Suprapubic skin (tissue), 4 donors: ENCODE measurements around the gene RAPGEF6. TPM values are rescaled to one million over a fixed set of nuclear protein-coding genes. Genes with fewer than 3 reads are reported as not detected.

Experiments
- DNase-seq, 2 donors: peaks; one replicate each; pipeline ENCODE4 v3.0.0-alpha.2; 2019; ENCODE audit warnings: low spot score in 2 of 2
- H3K27ac ChIP-seq: fragments of 200-600 bp; sonication (generic); one replicate; pipeline ENCODE4 v1.5.1; 2019
- H3K27me3 ChIP-seq: fragments of 200-600 bp; sonication (generic); one replicate; pipeline ENCODE4 v1.5.1; 2019
- H3K36me3 ChIP-seq: fragments of 200-600 bp; sonication (generic); one replicate; pipeline ENCODE4 v1.5.1; 2019
- H3K4me1 ChIP-seq: fragments of 200-600 bp; sonication (generic); one replicate; pipeline ENCODE4 v1.5.1; 2019
- H3K4me3 ChIP-seq: fragments of 200-600 bp; sonication (generic); one replicate; pipeline ENCODE4 v1.5.1; 2019; ENCODE audit warnings: mild to moderate bottlenecking
- H3K9me3 ChIP-seq: fragments of 200-600 bp; sonication (generic); one replicate; pipeline ENCODE4 v1.5.1; 2019
- CTCF ChIP-seq, 2 donors: fragments of 200-600 bp in 1 of 2; fragments of 450-650 bp in 1 of 2; sonication (generic) in 1 of 2; IDR thresholded peaks; one replicate each; pipeline ENCODE4 v1.5.1; 2016 to 2019; ENCODE audit warnings: antibody characterized with exemption in 2 of 2, mild to moderate bottlenecking in 1 of 2, moderate library complexity in 1 of 2
- EP300 ChIP-seq: sonication (generic); formaldehyde crosslinking; IDR thresholded peaks from one replicate; pipeline ENCODE4 v1.6.1; 2017; ENCODE audit warnings: antibody characterized with exemption
- POLR2A ChIP-seq, 2 donors: fragments of 450-650 bp; IDR thresholded peaks; one replicate each; pipeline ENCODE4 v1.6.1; 2017; ENCODE audit warnings: antibody characterized with exemption in 2 of 2, mild to moderate bottlenecking in 2 of 2, moderate library complexity in 2 of 2
- POLR2AphosphoS5 ChIP-seq, 3 donors: sonication (generic); formaldehyde crosslinking; IDR thresholded peaks; one replicate each; pipeline ENCODE4 v1.6.1; 2017; ENCODE audit warnings: antibody characterized with exemption in 3 of 3
- WGBS: methylation state at CpG from one replicate; pipeline ENCODE4 v1.1.5; 2018; 5-methylcytosine and 5-hydroxymethylcytosine counted together
- total RNA-seq, 4 donors: library from RNA; depleted of rRNA; stranded (reverse); fragments of >200 nt; gene quantifications; one replicate each; pipeline ENCODE4 v1.1.0, GENCODE V29; 2016

RAPGEF6 gene
- total RNA-seq, 4 donors from 2014 or later, result 17.8 to 38.3 (median 20.6) TPM

DNA sequence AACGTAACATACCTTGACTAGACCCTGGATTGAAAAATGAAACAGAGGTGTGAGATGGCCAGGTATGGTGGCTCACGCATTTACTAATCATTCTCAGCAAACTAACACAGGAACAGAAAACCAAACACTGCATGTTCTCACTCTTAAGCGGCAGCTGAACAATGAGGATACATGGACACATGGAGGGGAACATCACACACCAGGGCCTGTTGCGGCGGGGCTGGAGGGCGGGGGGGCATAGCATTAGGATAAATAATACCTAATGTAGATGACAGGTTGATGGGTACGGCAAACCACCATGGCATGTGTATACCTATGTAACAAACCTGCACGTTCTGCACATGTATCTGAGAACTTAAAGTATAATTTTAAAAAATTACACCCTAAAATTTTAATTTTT is 15.9 kb downstream of the RAPGEF6 start:
- no peaks in the 10 kb centered on the region for H3K36me3 ChIP-seq
- H3K27ac ChIP-seq, result no peak overlapping the region
- no peak overlapping the region for H3K4me3 ChIP-seq
- no peaks in the 10 kb centered on the region for H3K9me3 ChIP-seq
- no peaks in the 10 kb centered on the region for H3K27me3 ChIP-seq
- TF ChIP-seq CTCF (IDR thresholded peaks at IDR 0.05) (no peak), POLR2AphosphoS5 (IDR thresholded peaks at IDR 0.05) (no peak), EP300 (no peak), POLR2A (IDR thresholded peaks at IDR 0.05) (no peak)
- DNase-seq, result no peak
- H3K4me1 ChIP-seq, result peaks cover 4% of the 10 kb centered on the region
- 90% methylated on average over 8 of the region's 8 CpGs for WGBS

DNA sequence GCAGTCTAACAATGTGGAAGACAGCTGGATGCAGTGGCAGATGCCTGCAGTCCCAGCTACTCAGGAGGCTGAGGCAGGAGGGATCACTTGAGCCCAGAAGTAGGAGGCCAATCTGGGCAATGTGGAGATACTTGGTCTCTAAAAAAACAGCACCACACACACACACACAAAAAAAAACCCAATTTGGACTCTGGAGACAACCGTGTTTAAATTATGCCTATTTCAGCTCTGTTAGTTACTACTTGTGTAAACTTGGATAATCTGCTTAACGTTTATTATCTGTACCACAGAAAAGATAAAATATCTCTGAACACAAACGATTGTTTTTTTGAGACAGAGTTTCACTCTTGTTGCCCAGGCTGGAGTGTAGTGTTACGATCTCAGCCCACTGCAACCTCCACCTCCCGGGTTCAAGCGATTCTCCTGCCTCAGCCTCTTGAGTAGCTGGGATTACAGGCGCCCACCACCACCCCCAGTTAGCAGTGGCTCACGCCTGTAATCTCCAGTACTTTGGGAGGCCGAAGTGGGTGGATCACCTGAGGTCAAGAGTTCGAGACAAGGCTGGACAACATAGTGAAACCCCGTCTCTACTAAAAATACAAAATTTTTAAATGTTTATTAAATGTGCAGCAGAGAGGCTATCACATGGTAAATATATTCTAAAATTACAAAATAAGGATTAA is 17.7 kb downstream of the RAPGEF6 start:
- WGBS, result 86% methylated on average over 11 of the region's 11 CpGs
- TF ChIP-seq POLR2AphosphoS5 (IDR thresholded peaks at IDR 0.05) (no peak), EP300 (no peak), CTCF (IDR thresholded peaks at IDR 0.05) (no peak), POLR2A (IDR thresholded peaks at IDR 0.05) (no peak)
- no peak overlapping the region for H3K27ac ChIP-seq

DNA sequence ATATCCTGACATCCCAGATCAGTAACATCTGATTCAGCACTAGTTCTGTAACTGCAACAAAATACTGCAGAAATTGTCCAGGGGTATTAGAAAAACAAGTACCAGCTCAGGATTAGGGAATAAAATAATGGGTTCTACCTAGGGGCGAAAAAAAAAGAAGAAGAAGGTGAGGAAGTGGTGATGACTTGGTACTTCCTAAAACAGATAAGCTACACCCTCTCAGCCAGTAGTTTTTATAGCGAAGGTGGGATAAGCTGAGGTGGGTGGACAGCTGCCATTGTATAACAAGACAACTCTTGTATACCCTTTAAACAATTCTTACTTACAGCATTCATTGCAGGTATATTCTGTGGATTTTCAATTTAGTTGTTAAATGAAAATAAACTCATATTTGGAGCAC is 19.1 kb downstream of the RAPGEF6 start:
- TF ChIP-seq POLR2AphosphoS5 (IDR thresholded peaks at IDR 0.05) (no peak), POLR2A (IDR thresholded peaks at IDR 0.05) (no peak), CTCF (IDR thresholded peaks at IDR 0.05) (no peak), EP300 (no peak)
- H3K9me3 ChIP-seq, result no peaks in the 10 kb centered on the region
- H3K27ac ChIP-seq, result no peak overlapping the region
- no peaks in the 10 kb centered on the region for H3K4me1 ChIP-seq
- 86% methylated on average over 2 of the region's 2 CpGs for WGBS
- H3K4me3 ChIP-seq, result no peak overlapping the region
- no peak for DNase-seq
- no peaks in the 10 kb centered on the region for H3K36me3 ChIP-seq
- no peaks in the 10 kb centered on the region for H3K27me3 ChIP-seq

More for the DNA sequence above, 17.7 kb downstream of the RAPGEF6 start:
- Histone ChIP-seq H3K27me3 (no peaks in the 10 kb centered on the region), H3K9me3 (no peaks in the 10 kb centered on the region), H3K36me3 (no peaks in the 10 kb centered on the region), H3K4me3 (no peak overlapping the region), H3K4me1 (peaks cover 3% of the 10 kb centered on the region)
- DNase-seq, result no peak

DNA sequence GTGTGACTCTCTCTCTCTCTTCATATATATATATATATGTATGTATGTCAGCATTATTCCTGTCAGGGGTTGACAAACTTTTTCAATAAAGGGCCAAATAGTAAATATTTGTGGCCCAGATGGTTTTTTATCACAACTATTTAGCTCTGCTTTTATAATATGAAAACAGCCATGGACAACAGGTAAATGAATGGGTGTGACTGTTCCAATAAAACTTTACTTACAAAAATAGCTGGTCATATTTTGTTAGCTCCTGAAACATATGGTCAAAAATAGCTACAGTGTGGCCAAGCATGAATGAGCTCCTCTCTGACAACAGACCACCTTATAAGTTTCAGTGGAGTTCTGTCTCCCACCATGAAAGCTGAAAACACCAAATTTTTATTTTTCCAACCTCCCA is 21.6 kb downstream of the RAPGEF6 start:
- Histone ChIP-seq H3K27ac (no peak overlapping the region), H3K4me1 (no peaks in the 10 kb centered on the region)
- TF ChIP-seq POLR2AphosphoS5 (IDR thresholded peaks at IDR 0.05) (no peak), CTCF (IDR thresholded peaks at IDR 0.05) (no peak), POLR2A (IDR thresholded peaks at IDR 0.05) (no peak), EP300 (no peak)

DNA sequence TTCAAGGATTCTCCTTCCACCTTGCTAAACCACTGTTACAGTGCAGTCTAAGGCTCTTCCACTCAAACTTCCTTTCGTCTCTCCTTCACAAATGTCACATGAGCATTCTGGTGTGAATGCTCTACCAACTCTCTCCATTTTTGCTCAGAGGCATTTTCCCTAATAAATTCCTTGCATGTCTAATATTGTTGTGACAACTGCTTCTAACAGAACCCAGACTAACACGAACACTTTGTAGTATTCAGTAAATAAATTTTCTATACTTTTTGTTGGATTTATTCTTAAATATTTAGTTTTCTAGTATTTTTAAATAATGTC is 24.0 kb downstream of the RAPGEF6 start:
- Histone ChIP-seq H3K9me3 (no peaks in the 10 kb centered on the region), H3K4me3 (no peak overlapping the region), H3K4me1 (peaks cover 9% of the 10 kb centered on the region), H3K27me3 (no peaks in the 10 kb centered on the region), H3K36me3 (no peaks in the 10 kb centered on the region), H3K27ac (no peak overlapping the region)
- WGBS, result 87% methylated on average over 2 of the region's 2 CpGs
- no peak for DNase-seq
- TF ChIP-seq POLR2A (IDR thresholded peaks at IDR 0.05) (no peak), POLR2AphosphoS5 (IDR thresholded peaks at IDR 0.05) (no peak), CTCF (IDR thresholded peaks at IDR 0.05) (no peak), EP300 (no peak)

More for the DNA sequence above, 21.6 kb downstream of the RAPGEF6 start:
- Histone ChIP-seq H3K36me3 (no peaks in the 10 kb centered on the region), H3K4me3 (no peak overlapping the region), H3K27me3 (no peaks in the 10 kb centered on the region), H3K9me3 (no peaks in the 10 kb centered on the region)
- DNase-seq, result no peak
